T-helper 1 cell treated with Interleukin-12 subunit alpha and Interleukin-12 subunit beta and Interleukin-4 antibody, amounts not matched to agents 30 ng/mL and 1 ng/mL, for 36 hours (primary cell): Measurements from ENCODE around the gene HOXA4. TPM values are rescaled to one million over a fixed set of nuclear protein-coding genes. Genes with fewer than 3 reads are reported as not detected.

Experiments
- intact Hi-C: fragments of 100-400 bp; cut with micrococcal nuclease; formaldehyde crosslinking; loops from one replicate; pipeline ENCODE4 v1.15.1; 2024
- total RNA-seq: library from RNA; stranded (reverse); gene quantifications from 2 replicates; pipeline ENCODE4 v1.2.3, GENCODE V29; 2022

The HOXA4 gene
- total RNA-seq, 1 donor from 2014 or later = 0.22 TPM

- intact Hi-C loops = no loop called here
These were observed 8.3 kb downstream of the HOXA4 start for GRCh38 chr7:27122077-27122910.

- intact Hi-C loops = no loop called here
These were observed 8.9 kb downstream of the HOXA4 start for GRCh38 chr7:27121684-27122076.

- intact Hi-C loops = no loop called here
These were observed 11.1 kb downstream of the HOXA4 start for GRCh38 chr7:27119412-27119911.

GRCh38 chr7:27118580-27118979 lies 12.0 kb downstream of the HOXA4 start:
- intact Hi-C loops = no loop called here

- intact Hi-C loops = no loop called here
These were observed 12.6 kb downstream of the HOXA4 start for GRCh38 chr7:27117887-27118491.

GRCh38 chr7:27116962-27117886 lies 13.3 kb downstream of the HOXA4 start:
- intact Hi-C loops = no loop called here

GRCh38 chr7:27116031-27116961 lies 14.3 kb downstream of the HOXA4 start:
- intact Hi-C loops = no loop called here

GRCh38 chr7:27115221-27116026 lies 15.1 kb downstream of the HOXA4 start:
- intact Hi-C loops = no loop called here

GRCh38 chr7:27114881-27115220 lies 15.7 kb downstream of the HOXA4 start:
- intact Hi-C loops = no loop called here

GRCh38 chr7:27113991-27114769 lies 16.4 kb downstream of the HOXA4 start:
- intact Hi-C loops = no loop called here

- intact Hi-C loops = no loop called here
These were observed 17.3 kb downstream of the HOXA4 start for GRCh38 chr7:27112955-27113949.

- intact Hi-C loops = no loop called here
These were observed 18.2 kb downstream of the HOXA4 start for GRCh38 chr7:27112361-27112760.

- intact Hi-C loops = no loop called here
These were observed 18.7 kb downstream of the HOXA4 start for GRCh38 chr7:27111751-27112277.

- intact Hi-C loops = no loop called here
These were observed 19.4 kb downstream of the HOXA4 start for GRCh38 chr7:27111042-27111750.

- intact Hi-C loops = no loop called here
These were observed 20.1 kb downstream of the HOXA4 start for GRCh38 chr7:27110186-27111031.
